ENCODE data around the gene SPTBN1.

- TF ChIP-seq, protein P1, sequence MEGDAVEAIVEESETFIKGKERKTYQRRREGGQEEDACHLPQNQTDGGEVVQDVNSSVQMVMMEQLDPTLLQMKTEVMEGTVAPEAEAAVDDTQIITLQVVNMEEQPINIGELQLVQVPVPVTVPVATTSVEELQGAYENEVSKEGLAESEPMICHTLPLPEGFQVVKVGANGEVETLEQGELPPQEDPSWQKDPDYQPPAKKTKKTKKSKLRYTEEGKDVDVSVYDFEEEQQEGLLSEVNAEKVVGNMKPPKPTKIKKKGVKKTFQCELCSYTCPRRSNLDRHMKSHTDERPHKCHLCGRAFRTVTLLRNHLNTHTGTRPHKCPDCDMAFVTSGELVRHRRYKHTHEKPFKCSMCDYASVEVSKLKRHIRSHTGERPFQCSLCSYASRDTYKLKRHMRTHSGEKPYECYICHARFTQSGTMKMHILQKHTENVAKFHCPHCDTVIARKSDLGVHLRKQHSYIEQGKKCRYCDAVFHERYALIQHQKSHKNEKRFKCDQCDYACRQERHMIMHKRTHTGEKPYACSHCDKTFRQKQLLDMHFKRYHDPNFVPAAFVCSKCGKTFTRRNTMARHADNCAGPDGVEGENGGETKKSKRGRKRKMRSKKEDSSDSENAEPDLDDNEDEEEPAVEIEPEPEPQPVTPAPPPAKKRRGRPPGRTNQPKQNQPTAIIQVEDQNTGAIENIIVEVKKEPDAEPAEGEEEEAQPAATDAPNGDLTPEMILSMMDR (IDR thresholded peaks at IDR 0.05; ENCODE audit: extremely low read depth in 1 of 2, insufficient read depth in 1 of 2, low read depth in 1 of 2, low read length in 2 of 2): no peak
- no peak for TF ChIP-seq POLR2A (IDR thresholded peaks at IDR 0.05; ENCODE audit: low read depth, low read length)
- no peak for TF ChIP-seq POLR2AphosphoS5 (IDR thresholded peaks at IDR 0.05; ENCODE audit: insufficient read depth, low read depth, low read length)
- no peak for TF ChIP-seq MAX (IDR thresholded peaks at IDR 0.05; ENCODE audit: insufficient read depth, insufficient read length)
- no peak for TF ChIP-seq MYC (IDR thresholded peaks at IDR 0.05; ENCODE audit: low read depth, low read length)
- no peak for TF ChIP-seq EZH2 (IDR thresholded peaks at IDR 0.05; ENCODE audit: borderline replicate concordance, low read depth, low read length, severe bottlenecking)
- TF ChIP-seq GATA2 (IDR thresholded peaks at IDR 0.05; ENCODE audit: insufficient read depth, insufficient read length, low read depth, low read length): no peak
- no peak for TF ChIP-seq JUN (IDR thresholded peaks at IDR 0.05; ENCODE audit: borderline replicate concordance, insufficient read depth, insufficient read length, low read depth)
- TF ChIP-seq FOS (IDR thresholded peaks at IDR 0.05; ENCODE audit: borderline replicate concordance, insufficient read depth, low read length): no peak
Observed at GRCh38 chr2:54459037-54459441, 2.9 kb downstream of the SPTBN1 start.
